ENCODE results near the gene TMEM233.

The TMEM233 gene

GRCh38 chr12:119681728-119682638 is 88.4 kb downstream of the TMEM233 start:
- DNase-seq (ENCODE audit: low spot score) = no peak

- DNase-seq (ENCODE audit: low spot score) = no peak
Observed at GRCh38 chr12:119682639-119683252, 89.2 kb downstream of the TMEM233 start.

GRCh38 chr12:119683413-119683812 is 89.8 kb downstream of the TMEM233 start:
- DNase-seq (ENCODE audit: low spot score) = no peak

- DNase-seq (ENCODE audit: low spot score) = no peak
Observed at GRCh38 chr12:119683816-119684215, 90.2 kb downstream of the TMEM233 start.

- no peak for DNase-seq (ENCODE audit: low spot score)
Observed at GRCh38 chr12:119684711-119685369, 91.3 kb downstream of the TMEM233 start.

- no peak for DNase-seq (ENCODE audit: low spot score)
Observed at GRCh38 chr12:119685375-119685774, 91.8 kb downstream of the TMEM233 start.

- DNase-seq (ENCODE audit: low spot score) = no peak
Observed at GRCh38 chr12:119686355-119686754, 92.8 kb downstream of the TMEM233 start.

GRCh38 chr12:119686776-119687175 is 93.2 kb downstream of the TMEM233 start:
- no peak for DNase-seq (ENCODE audit: low spot score)

GRCh38 chr12:119687406-119687805 is 93.8 kb downstream of the TMEM233 start:
- DNase-seq (ENCODE audit: low spot score) = no peak

GRCh38 chr12:119687879-119688278 is 94.3 kb downstream of the TMEM233 start:
- no peak for DNase-seq (ENCODE audit: low spot score)

GRCh38 chr12:119689935-119690500 is 96.4 kb downstream of the TMEM233 start:
- no peak for DNase-seq (ENCODE audit: low spot score)

- DNase-seq (ENCODE audit: low spot score) = no peak
Observed at GRCh38 chr12:119691202-119691810, 97.7 kb downstream of the TMEM233 start.

- no peak for DNase-seq (ENCODE audit: low spot score)
Observed at GRCh38 chr12:119692410-119692809, 98.8 kb downstream of the TMEM233 start.

Measured in RKO (cell line).